ENCODE results near the gene PITRM1. TPM values are rescaled to one million over a fixed set of nuclear protein-coding genes. Genes with fewer than 3 reads are reported as not detected.

PITRM1 gene
- total RNA-seq, 4 donors from 2014 or later, result 81.9 to 123 (median 90.2) TPM

DNA sequence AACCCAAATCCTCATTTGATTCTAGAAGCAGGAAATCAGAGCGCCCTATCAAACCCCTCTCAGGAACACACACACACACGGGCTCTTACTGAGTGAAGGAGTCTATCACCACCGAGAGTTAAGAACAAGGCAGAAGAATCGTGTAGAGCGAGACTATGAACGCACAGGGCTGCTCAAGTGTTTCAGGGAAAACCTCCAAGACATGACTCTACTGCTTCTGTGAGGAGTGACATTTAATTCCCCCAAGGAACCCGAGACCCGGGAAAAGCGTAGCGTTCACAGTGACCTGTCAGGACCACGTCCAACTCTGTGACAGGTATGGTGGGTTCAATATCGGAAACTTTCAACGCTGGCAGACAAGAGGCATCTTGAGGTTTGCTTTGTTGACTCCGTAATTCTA, 21.6 kb downstream of the PITRM1 start:
- Histone ChIP-seq H3K4me1 (no peaks in the 10 kb centered on the region), H3K36me3 (peaks cover 0 to 94% of the 10 kb centered on the region in 2 donors), H3K4me3 (no peak overlapping the region), H3K27me3 (no peaks in the 10 kb centered on the region), H3K9me3 (no peaks in the 10 kb centered on the region), H3K27ac (peak overlapping the region in 1 of 4 donors; percentile 29)
- intact Hi-C loops (cut with DNase I; ENCODE audit: low total_unique reads), result no loop called here
- ATAC-seq (no peak), DNase-seq (no peak)
- in situ Hi-C loops (cut with MboI; ENCODE audit: low sequenced_read_pairs in 4 of 4), result no loop called here
- TF ChIP-seq POLR2A (IDR thresholded peaks at IDR 0.05), result no peak
- TF ChIP-seq, protein P1, sequence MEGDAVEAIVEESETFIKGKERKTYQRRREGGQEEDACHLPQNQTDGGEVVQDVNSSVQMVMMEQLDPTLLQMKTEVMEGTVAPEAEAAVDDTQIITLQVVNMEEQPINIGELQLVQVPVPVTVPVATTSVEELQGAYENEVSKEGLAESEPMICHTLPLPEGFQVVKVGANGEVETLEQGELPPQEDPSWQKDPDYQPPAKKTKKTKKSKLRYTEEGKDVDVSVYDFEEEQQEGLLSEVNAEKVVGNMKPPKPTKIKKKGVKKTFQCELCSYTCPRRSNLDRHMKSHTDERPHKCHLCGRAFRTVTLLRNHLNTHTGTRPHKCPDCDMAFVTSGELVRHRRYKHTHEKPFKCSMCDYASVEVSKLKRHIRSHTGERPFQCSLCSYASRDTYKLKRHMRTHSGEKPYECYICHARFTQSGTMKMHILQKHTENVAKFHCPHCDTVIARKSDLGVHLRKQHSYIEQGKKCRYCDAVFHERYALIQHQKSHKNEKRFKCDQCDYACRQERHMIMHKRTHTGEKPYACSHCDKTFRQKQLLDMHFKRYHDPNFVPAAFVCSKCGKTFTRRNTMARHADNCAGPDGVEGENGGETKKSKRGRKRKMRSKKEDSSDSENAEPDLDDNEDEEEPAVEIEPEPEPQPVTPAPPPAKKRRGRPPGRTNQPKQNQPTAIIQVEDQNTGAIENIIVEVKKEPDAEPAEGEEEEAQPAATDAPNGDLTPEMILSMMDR (IDR thresholded peaks at IDR 0.05 in 4 of 5, conservative IDR thresholded peaks at IDR 0.05 in 1 of 5), result no peak

- Histone ChIP-seq H3K27ac (peak overlapping the region in 1 of 4 donors; percentile 29), H3K4me3 (no peak overlapping the region), H3K27me3 (no peaks in the 10 kb centered on the region), H3K9me3 (no peaks in the 10 kb centered on the region), H3K4me1 (no peaks in the 10 kb centered on the region), H3K36me3 (peaks cover 0 to 94% of the 10 kb centered on the region in 2 donors)
- DNase-seq, result no peak
- in situ Hi-C loops (cut with MboI; ENCODE audit: low sequenced_read_pairs in 4 of 4) (no loop called here), intact Hi-C loops (cut with DNase I; ENCODE audit: low total_unique reads) (no loop called here)
- no peak for TF ChIP-seq POLR2A (IDR thresholded peaks at IDR 0.05)
- ATAC-seq, result no peak
These were observed 22.2 kb downstream of the PITRM1 start for GRCh38 chr10:3150366-3150765.

DNA sequence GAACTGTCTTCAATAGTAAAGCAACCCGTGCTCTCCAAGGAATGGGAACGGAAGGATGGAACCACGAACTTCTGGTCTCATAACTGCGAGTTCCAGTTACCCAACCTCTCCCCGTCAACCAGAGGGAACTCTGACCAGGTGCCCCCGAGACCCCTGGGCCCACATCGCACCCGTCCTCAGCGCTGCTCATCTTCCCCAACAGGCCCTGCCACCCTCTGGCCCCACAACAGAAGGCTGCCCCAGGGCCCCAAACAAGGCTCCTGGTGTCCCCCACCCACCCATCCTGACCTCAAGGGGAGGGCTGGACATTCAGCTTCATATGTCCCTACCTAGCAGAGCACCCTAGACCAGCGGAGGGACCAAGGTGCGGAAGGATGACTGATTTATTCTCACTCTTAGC, 22.7 kb downstream of the PITRM1 start:
- Histone ChIP-seq H3K27ac (no peak overlapping the region), H3K4me3 (no peak overlapping the region), H3K4me1 (no peaks in the 10 kb centered on the region), H3K27me3 (no peaks in the 10 kb centered on the region), H3K36me3 (peaks cover 3 to 94% of the 10 kb centered on the region in 2 donors), H3K9me3 (no peaks in the 10 kb centered on the region)
- no peak for ATAC-seq
- TF ChIP-seq POLR2A (IDR thresholded peaks at IDR 0.05), result no peak
- TF ChIP-seq, protein P1 (IDR thresholded peaks at IDR 0.05 in 4 of 5, conservative IDR thresholded peaks at IDR 0.05 in 1 of 5), result no peak
- intact Hi-C loops (cut with DNase I; ENCODE audit: low total_unique reads) (no loop called here), in situ Hi-C loops (cut with MboI; ENCODE audit: low sequenced_read_pairs in 4 of 4) (no loop called here)
- peak in 1 of 2 donors; percentile 4 for DNase-seq

- intact Hi-C loops (cut with DNase I; ENCODE audit: low total_unique reads) (no loop called here), in situ Hi-C loops (cut with MboI; ENCODE audit: low sequenced_read_pairs in 4 of 4) (no loop called here)
- DNase-seq (peak in 1 of 2 donors; percentile 10), ATAC-seq (no peak)
- Histone ChIP-seq H3K4me3 (no peak overlapping the region), H3K27ac (no peak overlapping the region), H3K9me3 (no peaks in the 10 kb centered on the region), H3K4me1 (no peaks in the 10 kb centered on the region), H3K27me3 (no peaks in the 10 kb centered on the region), H3K36me3 (peaks cover 3 to 94% of the 10 kb centered on the region in 2 donors)
- TF ChIP-seq, protein P1 (IDR thresholded peaks at IDR 0.05 in 4 of 5, conservative IDR thresholded peaks at IDR 0.05 in 1 of 5), result no peak
- TF ChIP-seq POLR2A (IDR thresholded peaks at IDR 0.05), result no peak
These were observed 23.6 kb downstream of the PITRM1 start for GRCh38 chr10:3148994-3149393.

DNA sequence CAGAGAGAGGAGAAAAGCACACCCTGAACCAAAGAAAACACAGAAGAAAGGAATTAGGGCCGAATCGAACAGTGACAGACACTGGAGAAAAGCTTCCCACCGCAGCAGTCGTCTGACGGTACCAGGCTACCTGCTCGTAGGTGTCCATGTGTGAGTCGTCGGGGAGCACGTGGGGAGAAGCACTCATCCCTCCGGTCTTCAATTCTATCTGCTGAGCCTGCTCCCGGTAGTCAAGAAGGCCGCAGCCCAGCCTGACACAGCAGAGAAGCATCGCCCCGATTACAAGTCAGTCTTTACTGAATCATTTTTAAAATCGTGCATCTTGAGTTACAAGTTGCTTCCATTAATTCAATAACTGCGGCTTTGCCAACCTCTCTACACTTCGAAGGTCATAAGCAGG, 24.5 kb downstream of the PITRM1 start:
- Histone ChIP-seq H3K4me1 (no peaks in the 10 kb centered on the region), H3K27ac (no peak overlapping the region), H3K9me3 (no peaks in the 10 kb centered on the region), H3K27me3 (no peaks in the 10 kb centered on the region), H3K4me3 (no peak overlapping the region), H3K36me3 (peaks cover 3 to 94% of the 10 kb centered on the region in 2 donors)
- intact Hi-C loops (cut with DNase I; ENCODE audit: low total_unique reads), result no loop called here
- ATAC-seq (no peak), DNase-seq (no peak)
- in situ Hi-C loops (cut with MboI; ENCODE audit: low sequenced_read_pairs in 4 of 4), result no loop called here
- no peak for TF ChIP-seq POLR2A (IDR thresholded peaks at IDR 0.05)
- TF ChIP-seq, protein P1 (IDR thresholded peaks at IDR 0.05 in 4 of 5, conservative IDR thresholded peaks at IDR 0.05 in 1 of 5), result no peak
